D341Med (cell line): ENCODE data around the gene LNP1.

Experiments used
- DNase-seq: peaks from one replicate; pipeline ENCODE4 v3.0.0; 2012; ENCODE audit warnings: low spot score

Gene LNP1

GRCh38 chr3:100399341-100400071 is 1.8 kb upstream of the LNP1 start:
- peak; percentile 34 for DNase-seq

- peak; percentile 35 for DNase-seq
Observed at GRCh38 chr3:100400419-100400779, 940 bp upstream of the LNP1 start.

- peak; percentile 41 for DNase-seq
Observed at GRCh38 chr3:100401674-100402041, 319 bp downstream of the LNP1 start.

DNA sequence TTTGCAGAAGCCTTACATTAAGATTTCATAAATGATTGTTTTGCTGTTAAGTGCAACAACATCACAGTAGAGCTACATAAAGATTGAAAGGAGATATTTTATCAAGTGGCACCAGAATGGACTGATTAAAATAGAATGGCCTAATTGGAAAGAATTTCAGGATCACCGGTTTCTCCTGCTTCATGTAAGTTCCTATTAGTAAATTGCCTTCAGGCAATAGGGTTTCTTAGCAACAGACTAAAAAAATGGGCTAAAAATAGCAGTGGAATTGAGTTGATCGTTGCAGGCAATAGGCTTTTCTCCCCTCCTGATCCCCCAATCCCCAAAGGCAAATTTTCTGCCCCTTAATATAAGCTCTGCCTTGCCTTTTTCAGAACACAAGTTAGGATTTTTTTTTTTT is 917 bp downstream of the LNP1 start:
- DNase-seq = peak; percentile 57

- no peak for DNase-seq
Observed at GRCh38 chr3:100402891-100403290, 1.6 kb downstream of the LNP1 start.

DNA sequence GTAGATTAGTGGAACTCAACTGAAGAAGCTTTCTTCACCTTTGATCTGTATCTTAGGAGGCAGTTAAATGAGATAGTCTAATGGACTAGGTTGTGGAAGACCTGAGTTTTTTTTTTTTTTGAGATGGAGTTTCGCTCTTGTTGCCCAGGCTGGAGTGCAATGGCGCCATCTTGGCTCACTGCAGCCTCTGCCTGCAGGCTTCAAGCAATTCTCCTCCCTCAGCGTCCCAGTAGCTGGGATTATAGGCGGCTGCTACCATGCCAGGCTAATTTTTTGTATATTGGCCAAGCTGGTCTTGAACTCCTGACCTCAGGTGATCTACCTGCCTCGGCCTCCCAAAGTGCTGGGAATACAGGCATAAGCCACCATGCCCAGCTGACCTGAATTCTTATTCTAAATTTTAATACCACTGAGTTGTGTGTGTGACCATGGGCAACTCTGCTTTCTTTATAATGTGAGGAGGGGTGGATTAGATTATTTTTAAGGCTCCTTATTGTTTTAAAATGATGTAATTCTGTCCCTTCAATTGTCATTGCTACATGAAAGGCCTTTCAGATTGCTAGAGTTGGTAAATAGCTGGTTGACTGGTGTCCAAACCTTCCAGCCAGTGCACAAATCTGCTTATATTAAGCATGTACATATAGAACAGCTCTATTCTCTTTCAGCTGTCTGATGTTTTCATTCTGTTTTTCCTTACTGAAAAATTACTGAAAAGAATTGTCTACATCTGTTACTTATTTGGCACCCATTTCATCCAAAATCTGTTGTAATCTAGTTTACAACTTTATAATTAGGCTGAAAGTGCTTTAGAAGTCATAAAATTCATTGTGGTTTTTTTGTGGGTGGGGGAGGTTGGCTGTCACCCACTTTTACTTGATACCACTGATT is 2.3 kb downstream of the LNP1 start:
- no peak for DNase-seq

DNA sequence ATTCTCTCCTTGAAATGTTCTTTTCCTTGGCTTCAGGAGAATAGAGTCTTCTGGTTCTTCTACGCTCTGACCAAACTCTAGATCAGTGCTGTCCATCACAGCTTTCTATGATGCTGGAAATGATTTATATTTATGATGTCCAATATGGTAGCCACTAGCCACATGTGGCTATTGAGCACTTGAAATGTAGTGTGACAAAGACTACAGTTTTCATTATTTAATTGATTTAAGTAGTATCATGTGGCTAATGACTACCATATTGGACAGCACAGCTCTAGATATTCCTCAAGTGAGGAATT is 2.9 kb downstream of the LNP1 start:
- DNase-seq = no peak

DNA sequence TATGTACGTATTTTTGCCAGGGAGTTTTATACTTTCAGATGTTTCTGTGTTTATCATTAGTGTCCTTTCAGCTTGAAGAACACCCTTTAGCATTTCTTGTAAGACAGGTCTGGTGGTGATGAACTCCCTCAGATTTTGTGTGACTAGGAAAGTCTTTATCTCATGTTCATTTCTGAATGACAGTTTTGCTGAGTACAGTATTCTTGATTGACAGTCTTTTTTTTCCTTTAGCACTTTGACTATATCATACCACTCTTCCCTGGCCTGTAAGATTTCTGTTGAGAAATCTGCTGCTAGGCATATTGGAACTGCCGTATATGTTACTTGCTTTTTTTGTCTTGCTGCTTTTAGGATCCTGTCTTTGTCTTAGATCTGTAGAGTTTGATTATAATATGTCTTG is 5.8 kb downstream of the LNP1 start:
- no peak for DNase-seq

DNA sequence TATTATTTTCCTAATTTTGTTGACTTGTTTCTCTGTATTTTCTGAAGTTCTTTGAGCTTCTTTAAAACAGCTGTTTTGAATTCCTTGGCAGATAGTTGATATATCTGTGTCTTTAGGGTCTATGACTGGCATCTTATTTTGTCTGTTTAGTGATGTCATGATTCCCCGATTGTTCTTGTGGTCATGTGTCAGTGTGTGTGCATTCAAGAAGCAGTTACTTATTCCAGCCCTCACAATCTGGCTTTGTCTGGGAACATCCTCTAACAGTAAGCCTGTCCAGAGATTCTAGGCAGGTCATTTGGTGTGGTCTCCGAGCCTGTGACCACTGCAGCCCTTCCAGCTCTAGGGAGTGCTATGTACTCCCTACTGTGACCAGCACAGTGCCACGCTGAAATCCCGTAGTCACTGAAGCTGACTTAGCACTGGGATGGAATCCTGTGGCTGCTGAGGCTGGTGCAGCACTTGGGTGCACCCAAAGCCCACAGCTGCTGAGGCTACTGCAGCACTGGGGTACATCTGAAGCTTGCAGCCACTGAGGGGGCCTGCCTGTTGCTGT is 6.7 kb downstream of the LNP1 start:
- DNase-seq = no peak

DNA sequence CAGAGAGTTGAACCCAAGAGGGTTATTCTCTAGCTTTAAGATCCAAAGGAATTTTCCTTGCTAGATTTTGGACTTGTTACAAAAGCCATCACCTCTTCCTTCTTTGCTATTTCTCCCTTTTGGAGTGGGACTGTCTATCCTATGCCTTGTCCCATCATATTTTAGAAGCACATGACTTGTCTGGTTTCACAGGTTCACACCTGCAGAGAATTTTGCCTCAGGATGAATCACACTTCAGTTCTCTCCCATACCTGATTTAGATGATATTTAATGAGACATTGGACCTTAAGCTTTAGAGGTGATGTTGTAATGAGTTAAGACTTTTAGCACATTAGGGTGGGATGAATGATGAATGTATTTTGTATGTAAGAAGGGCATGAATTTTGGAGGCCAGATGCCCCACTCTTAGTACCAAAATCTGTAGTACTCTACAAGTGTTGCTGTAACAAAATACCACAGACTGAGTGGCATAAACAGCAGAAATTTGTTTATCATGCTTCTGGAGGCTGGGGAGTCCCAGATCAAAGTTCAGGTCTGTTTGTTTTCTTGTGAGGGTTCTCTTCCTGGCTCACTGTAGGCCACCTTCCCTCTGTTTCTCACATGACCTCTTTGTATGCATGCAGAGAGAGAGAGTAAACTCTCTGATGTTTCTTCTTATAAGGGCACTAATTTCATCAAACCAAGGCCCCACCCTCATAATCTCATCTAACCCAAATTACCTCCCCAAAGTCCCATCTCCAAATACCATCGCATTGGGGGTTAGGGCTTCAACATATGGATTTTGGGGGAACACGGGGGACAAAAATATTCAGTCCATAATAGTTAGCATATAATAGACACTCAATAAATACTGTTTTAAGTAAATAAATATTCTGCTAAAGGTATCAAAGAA is 10.0 kb downstream of the LNP1 start:
- DNase-seq = no peak

DNA sequence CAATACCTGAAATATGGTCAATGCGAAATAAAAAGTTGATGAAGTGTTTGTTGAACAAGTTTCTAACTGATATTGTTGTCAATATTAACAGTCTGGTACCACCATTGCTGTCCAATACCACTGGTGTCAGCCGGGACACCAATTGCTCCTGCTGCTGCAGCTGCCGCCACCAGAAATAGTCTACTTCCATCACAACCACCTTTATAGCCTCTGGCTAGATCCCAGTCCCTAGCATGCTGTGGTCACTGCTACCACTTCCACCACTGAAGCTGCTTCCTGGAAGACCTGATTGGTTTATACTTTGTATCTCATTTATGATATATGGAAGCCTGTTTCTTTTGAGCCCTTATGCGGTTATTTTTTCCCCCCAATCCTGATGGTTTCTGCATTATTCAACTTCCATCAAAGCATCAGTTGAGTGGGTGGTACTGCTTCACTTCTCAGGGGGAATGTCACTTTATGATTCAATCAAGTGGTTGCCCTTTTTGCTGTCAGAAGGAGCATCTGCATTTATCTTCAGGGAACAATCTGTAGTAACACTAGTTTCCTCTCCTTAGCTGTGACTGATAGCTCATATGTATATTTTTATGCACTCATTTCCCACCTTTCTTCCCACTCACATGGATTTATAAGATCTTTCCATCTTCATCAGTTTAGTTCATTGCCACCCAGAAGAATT is 11.7 kb downstream of the LNP1 start:
- DNase-seq = no peak

DNA sequence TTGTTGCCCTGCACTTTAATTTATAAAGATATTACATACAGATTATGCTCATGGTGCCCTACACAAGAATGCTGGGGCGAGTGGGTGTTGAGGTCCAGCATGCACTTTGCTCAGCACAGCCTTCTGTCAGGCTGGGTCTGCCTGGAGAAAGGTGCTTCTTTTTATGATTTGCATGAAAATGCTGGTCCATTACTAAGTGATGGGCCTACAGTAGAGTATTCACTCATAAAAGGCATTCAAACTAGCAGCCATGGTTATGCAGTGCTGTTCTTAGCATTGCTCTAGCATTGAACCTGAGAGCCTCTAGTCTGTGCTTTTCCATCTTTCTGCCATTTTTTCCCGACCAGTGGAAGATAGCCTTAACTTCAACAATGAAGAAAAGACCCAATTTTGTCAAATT is 12.3 kb downstream of the LNP1 start:
- no peak for DNase-seq

GRCh38 chr3:100416176-100416575 is 14.8 kb downstream of the LNP1 start:
- DNase-seq = no peak

- no peak for DNase-seq
Observed at GRCh38 chr3:100416863-100417262, 15.5 kb downstream of the LNP1 start.

DNA sequence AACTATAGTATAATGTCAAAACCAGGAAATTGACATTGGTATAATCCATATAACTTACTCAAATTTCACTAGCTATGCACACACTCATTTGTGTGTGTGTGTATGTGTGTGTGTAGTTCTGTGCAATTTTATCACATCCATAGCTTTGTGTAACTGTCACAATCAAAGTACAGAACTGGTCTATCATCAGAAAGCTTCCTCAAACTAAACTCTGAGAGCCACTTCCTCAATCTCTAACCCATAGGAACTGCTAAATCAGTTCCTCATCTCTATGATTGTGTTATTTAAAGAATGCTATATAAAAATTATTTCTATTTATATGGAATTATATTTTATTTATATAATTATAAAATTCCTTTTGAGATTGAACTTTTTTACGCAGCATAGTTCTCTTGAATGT is 18.1 kb downstream of the LNP1 start:
- no peak for DNase-seq

DNA sequence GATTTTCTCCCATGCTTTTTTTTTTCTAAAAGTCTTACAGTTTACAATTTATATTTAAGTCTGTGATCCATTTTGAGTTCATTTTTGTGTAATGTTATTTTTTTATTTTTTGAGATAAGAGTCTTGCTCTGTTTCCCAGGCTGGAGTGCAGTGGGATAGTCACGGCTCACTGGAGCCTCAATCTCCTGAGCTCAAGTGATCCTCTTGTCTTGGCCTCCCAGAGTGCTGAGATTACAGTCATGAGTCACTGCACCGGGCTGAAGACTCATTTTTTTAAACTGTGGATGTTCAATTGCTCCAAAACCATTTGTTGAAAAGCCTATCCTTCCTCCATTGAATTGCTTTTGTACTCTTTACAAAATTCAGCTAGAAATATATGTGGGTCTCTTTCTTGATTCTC is 19.5 kb downstream of the LNP1 start:
- no peak for DNase-seq

DNA sequence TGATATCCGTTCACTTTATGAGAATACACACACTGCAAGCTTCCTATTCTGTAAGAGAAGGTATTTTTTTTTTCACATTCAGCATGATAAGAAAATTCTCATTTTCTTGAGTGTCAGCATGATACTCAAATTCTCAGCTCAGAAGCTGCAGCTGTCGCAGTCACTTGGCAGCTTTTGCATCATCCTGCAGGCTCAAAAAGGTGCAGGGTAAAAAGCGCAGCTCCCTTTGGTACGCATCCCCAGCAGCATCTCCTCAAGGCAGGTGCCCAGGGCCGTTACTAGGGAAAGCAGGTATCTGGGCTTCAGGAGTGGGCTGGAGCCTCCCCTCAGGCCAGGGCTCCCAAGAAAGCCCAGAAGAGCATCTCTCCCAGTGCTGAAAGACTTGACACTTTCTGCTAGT is 22.3 kb downstream of the LNP1 start:
- DNase-seq = no peak

DNA sequence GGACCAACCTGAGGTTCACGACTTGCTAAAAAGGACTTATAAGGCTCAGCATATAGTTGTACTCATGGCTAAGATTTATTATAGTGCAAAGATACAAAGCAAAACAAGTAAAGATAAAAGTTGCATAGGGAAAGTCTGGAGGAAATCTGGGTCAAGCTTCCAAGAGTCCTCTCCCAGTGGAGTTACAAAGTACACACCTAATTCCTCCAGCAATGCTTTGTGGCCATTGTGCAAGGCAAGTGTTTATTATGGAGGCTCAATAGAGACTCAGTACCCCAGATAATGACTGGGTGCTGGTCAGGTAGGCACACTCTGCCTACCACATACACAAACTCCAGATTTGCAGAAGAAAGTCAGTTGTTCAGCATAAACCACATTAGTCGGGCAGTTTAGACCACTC is 22.9 kb downstream of the LNP1 start:
- no peak for DNase-seq

DNA sequence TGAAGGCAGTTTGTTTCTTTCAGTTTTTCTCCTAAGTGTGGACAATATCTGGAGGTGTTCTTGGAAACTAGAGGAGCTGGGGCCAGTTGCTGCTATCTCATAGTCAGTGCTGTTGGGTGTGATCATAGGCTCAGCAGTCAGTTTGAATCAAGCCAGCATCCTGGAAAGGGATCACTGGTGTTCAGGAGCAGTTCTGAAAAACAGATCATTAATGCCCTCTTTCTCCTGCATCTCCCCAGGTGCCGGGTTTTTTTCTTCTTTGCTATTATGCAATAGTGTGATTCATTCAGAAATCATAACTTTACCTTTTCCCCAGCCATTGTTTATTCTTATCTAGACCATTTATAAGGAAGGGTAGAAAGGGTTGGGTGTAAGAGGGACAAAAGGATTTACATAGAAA is 24.0 kb downstream of the LNP1 start:
- DNase-seq = no peak

GRCh38 chr3:100426067-100426682 is 24.8 kb downstream of the LNP1 start:
- peak; percentile 48 for DNase-seq

GRCh38 chr3:100427699-100428098 is 26.4 kb downstream of the LNP1 start:
- DNase-seq = no peak
